Peyer's patch (tissue), 4 donors: Measurements from ENCODE around the gene TBX1. TPM values are rescaled to one million over a fixed set of nuclear protein-coding genes. Genes with fewer than 3 reads are reported as not detected.

Source experiments
- DNase-seq, 3 donors: peaks; one replicate each; pipeline ENCODE4 v3.0.0-alpha.2; 2017 to 2019
- H3K27ac ChIP-seq, 4 donors: fragments of 200-600 bp; sonication (generic); one replicate each; pipeline ENCODE4 v1.5.1; 2016 to 2019
- H3K27me3 ChIP-seq, 2 donors: fragments of 200-600 bp; sonication (generic); one replicate each; pipeline ENCODE4 v1.5.1; 2019
- H3K36me3 ChIP-seq, 3 donors: fragments of 200-600 bp; sonication (generic); one replicate each; pipeline ENCODE4 v1.5.1; 2016 to 2019
- H3K4me1 ChIP-seq, 4 donors: fragments of 200-600 bp; sonication (generic); one replicate each; pipeline ENCODE4 v1.5.1; 2016 to 2019
- H3K4me3 ChIP-seq, 4 donors: fragments of 200-600 bp; sonication (generic); 1 replicate in 3 of 4; 2 replicates in 1 of 4; pipeline ENCODE4 v1.5.1; 2016 to 2019; ENCODE audit warnings: mild to moderate bottlenecking in 1 of 4
- H3K9me3 ChIP-seq, 4 donors: fragments of 200-600 bp; sonication (generic); one replicate each; pipeline ENCODE4 v1.5.1; 2016 to 2019; ENCODE audit warnings: mild to moderate bottlenecking in 1 of 4
- POLR2A ChIP-seq, 2 donors: fragments of 450-650 bp; IDR thresholded peaks; one replicate each; pipeline ENCODE4 v1.5.1; 2017; ENCODE audit warnings: antibody characterized with exemption in 2 of 2, mild to moderate bottlenecking in 2 of 2, moderate library complexity in 2 of 2
- total RNA-seq, 4 donors: library from RNA; depleted of rRNA; stranded (reverse); fragments of >200 nt; gene quantifications; one replicate each; pipeline ENCODE4 v1.1.0, GENCODE V29; 2016
- TF ChIP-seq, protein P1 (sequence below), 6 experiments: fragments of 450-650 bp in 4 of 6; fragments of 200-600 bp in 2 of 6; sonication (generic) in 1 of 6; IDR thresholded peaks; one replicate each; pipeline ENCODE4 v1.5.1; 2017 to 2019; ENCODE audit warnings: antibody characterized with exemption in 6 of 6, mild to moderate bottlenecking in 3 of 6, moderate library complexity in 1 of 6

The TBX1 gene
- total RNA-seq, 4 donors from 2014 or later = 0.70 to 4.1 (median 1.1) TPM; not detected in 1

DNA sequence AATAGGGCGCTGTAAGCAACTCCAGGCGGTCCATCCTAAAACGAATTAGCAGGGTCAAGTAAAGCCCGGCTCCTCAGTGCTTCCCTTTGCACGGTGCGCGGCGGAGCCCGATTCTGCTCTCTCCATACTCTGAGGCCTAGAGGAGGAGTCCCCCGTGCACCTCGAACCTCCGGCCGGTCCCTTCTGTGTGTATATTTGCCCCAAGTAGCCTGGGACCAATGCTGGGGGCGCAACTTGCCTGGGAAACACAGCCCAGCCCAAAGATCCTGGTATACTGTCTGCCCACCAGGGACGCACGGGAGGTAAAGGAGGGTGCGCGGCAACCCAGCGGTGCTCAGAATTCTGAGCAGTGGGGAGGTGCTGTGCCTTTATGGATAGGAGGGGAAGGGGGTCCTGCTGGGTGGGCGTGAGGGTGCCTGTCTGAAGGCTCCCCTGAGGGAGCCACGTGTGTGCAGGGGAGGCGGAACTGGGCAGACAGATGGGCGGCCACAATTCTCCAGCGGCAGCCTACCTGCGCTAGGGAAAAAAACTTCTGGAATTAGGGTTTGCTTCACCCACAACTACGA, 4.8 kb upstream of the TBX1 start:
- peaks cover 0 to 42% (median 19%) of the 10 kb centered on the region in 4 donors for H3K4me1 ChIP-seq
- DNase-seq = no peak
- H3K36me3 ChIP-seq = no peaks in the 10 kb centered on the region
- peaks cover 0 to 44% of the 10 kb centered on the region in 2 donors for H3K27me3 ChIP-seq
- TF ChIP-seq, protein P1, sequence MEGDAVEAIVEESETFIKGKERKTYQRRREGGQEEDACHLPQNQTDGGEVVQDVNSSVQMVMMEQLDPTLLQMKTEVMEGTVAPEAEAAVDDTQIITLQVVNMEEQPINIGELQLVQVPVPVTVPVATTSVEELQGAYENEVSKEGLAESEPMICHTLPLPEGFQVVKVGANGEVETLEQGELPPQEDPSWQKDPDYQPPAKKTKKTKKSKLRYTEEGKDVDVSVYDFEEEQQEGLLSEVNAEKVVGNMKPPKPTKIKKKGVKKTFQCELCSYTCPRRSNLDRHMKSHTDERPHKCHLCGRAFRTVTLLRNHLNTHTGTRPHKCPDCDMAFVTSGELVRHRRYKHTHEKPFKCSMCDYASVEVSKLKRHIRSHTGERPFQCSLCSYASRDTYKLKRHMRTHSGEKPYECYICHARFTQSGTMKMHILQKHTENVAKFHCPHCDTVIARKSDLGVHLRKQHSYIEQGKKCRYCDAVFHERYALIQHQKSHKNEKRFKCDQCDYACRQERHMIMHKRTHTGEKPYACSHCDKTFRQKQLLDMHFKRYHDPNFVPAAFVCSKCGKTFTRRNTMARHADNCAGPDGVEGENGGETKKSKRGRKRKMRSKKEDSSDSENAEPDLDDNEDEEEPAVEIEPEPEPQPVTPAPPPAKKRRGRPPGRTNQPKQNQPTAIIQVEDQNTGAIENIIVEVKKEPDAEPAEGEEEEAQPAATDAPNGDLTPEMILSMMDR (IDR thresholded peaks at IDR 0.05) = no peak
- no peak for TF ChIP-seq POLR2A (IDR thresholded peaks at IDR 0.05)
- H3K9me3 ChIP-seq = no peaks in the 10 kb centered on the region
- no peak overlapping the region for H3K4me3 ChIP-seq
- no peak overlapping the region for H3K27ac ChIP-seq

DNA sequence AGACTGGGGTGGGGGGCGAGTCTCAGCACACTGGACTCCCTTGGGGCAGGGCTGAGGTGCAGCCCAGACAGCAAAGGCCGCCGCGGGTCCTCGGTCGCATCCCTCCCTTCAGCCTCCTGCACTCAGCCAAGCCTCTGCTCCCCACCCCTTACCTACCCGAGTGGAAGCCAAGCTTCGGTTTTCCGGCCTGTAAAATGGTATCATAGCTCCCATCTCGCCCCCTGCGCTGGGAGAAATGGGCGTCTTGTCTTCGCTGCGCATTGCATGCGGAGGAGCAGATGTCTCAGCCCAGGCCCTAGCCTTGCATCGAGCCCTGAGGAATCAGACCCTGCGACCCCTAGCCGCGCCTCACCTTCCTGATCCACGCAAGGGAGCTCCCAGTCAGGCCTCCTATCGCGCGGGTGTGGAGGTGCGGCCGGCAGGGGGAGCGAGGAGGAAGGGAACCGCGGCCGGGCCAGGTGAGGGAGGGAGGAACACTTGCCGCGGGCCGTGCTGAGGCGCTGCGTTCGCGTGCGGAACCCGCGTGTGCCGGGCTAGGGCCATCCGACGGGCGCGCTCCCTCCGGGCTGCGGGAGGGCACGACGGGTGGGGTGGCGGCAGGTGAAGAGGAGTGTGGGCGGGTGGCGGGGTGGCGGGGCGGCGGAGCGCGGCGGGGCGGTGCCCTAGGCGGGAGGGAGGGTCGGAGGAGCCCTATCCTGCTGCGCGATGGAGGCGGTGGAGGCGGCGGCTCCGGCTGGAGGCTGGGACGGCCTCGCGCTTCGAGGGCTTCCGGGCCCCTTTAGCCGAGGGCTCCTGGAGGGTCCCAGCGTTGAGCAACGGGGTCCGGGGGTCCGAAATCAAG, 4.1 kb upstream of the TBX1 start:
- peak; percentile 74 to 88 (median 81) for DNase-seq
- peaks cover 0 to 47% (median 22%) of the 10 kb centered on the region in 4 donors for H3K4me1 ChIP-seq

GRCh38 chr22:19757140-19757984, 3.2 kb upstream of the TBX1 start:
- peak overlapping the region; percentile 23 to 48 (median 39) for H3K4me3 ChIP-seq

More for the DNA sequence above, 4.1 kb upstream of the TBX1 start:
- H3K27ac ChIP-seq = peak overlapping the region in 1 of 4 donors; percentile 6
- TF ChIP-seq POLR2A (IDR thresholded peaks at IDR 0.05) = no peak
- TF ChIP-seq, protein P1 (IDR thresholded peaks at IDR 0.05) = peak in 5 of 6 experiments; percentile 44 to 77 (median 74)
- H3K27me3 ChIP-seq = peaks cover 0 to 49% of the 10 kb centered on the region in 2 donors
- peak overlapping the region; percentile 23 to 48 (median 39) for H3K4me3 ChIP-seq
- no peaks in the 10 kb centered on the region for H3K9me3 ChIP-seq
- H3K36me3 ChIP-seq = no peaks in the 10 kb centered on the region

GRCh38 chr22:19757985-19758895, 2.3 kb upstream of the TBX1 start:
- H3K36me3 ChIP-seq = no peaks in the 10 kb centered on the region
- no peak for DNase-seq
- H3K4me3 ChIP-seq = no peak overlapping the region
- H3K4me1 ChIP-seq = peaks cover 0 to 47% (median 22%) of the 10 kb centered on the region in 4 donors
- no peak for TF ChIP-seq POLR2A (IDR thresholded peaks at IDR 0.05)
- TF ChIP-seq, protein P1 (IDR thresholded peaks at IDR 0.05) = no peak
- no peaks in the 10 kb centered on the region for H3K9me3 ChIP-seq
- peaks cover 0 to 63% of the 10 kb centered on the region in 2 donors for H3K27me3 ChIP-seq
- no peak overlapping the region for H3K27ac ChIP-seq

More at GRCh38 chr22:19757140-19757984, 3.2 kb upstream of the TBX1 start:
- Histone ChIP-seq H3K27ac (peak overlapping the region in 1 of 4 donors; percentile 6), H3K9me3 (no peaks in the 10 kb centered on the region), H3K4me1 (peaks cover 0 to 47% (median 22%) of the 10 kb centered on the region in 4 donors), H3K36me3 (no peaks in the 10 kb centered on the region), H3K27me3 (peaks cover 0 to 57% of the 10 kb centered on the region in 2 donors)
- peak in 1 of 3 donors; percentile 52 for DNase-seq
- TF ChIP-seq POLR2A (IDR thresholded peaks at IDR 0.05) = no peak
- TF ChIP-seq, protein P1 (IDR thresholded peaks at IDR 0.05) = no peak
